ENCODE measurements around the gene TOR2A. TPM values are rescaled to one million over a fixed set of nuclear protein-coding genes. Genes with fewer than 3 reads are reported as not detected.

Gene TOR2A
- total and polyA plus RNA-seq, 10 donors = 16.8 to 36.5 (median 22.7) TPM

GRCh38 chr9:127693697-127694096, 41.4 kb downstream of the TOR2A start:
- 84 to 94% (median 90%) methylated on average over 4 of the region's 4 CpGs for WGBS, 5 donors
- H3K36me3 ChIP-seq = peaks cover 0 to 30% (median 6%) of the 10 kb centered on the region in 6 donors
- intact Hi-C loops (cut with DNase I; ENCODE audit: low total_unique reads) = no loop called here

GRCh38 chr9:127693143-127693542, 42.0 kb downstream of the TOR2A start:
- Histone ChIP-seq H3K4me3 (no peak overlapping the region), H3K27me3 (replicated peaks in 1 of 7) (no peaks in the 10 kb centered on the region), H3K9me3 (no peaks in the 10 kb centered on the region), H3K4me1 (peaks cover 0 to 6% (median 0%) of the 10 kb centered on the region in 6 donors), H3K27ac (no peak overlapping the region), H3K36me3 (peaks cover 0 to 30% (median 6%) of the 10 kb centered on the region in 6 donors)
- 87 to 90% (median 88%) methylated on average over 10 of the region's 10 CpGs for WGBS, 5 donors
- DNase-seq = no peak
- no peak for TF ChIP-seq POLR2AphosphoS5 (IDR thresholded peaks at IDR 0.05)
- intact Hi-C loops (cut with DNase I; ENCODE audit: low total_unique reads) = no loop called here

More at GRCh38 chr9:127693697-127694096, 41.4 kb downstream of the TOR2A start:
- H3K27me3 ChIP-seq (replicated peaks in 1 of 7) = no peaks in the 10 kb centered on the region
- H3K4me1 ChIP-seq = peaks cover 0 to 11% (median 2%) of the 10 kb centered on the region in 6 donors
- DNase-seq = no peak
- no peak overlapping the region for H3K4me3 ChIP-seq
- TF ChIP-seq POLR2AphosphoS5 (IDR thresholded peaks at IDR 0.05) (no peak), CTCF (IDR thresholded peaks at IDR 0.05 in 8 of 11, conservative IDR thresholded peaks at IDR 0.05 in 3 of 11) (no peak), POLR2A (IDR thresholded peaks at IDR 0.05) (no peak)
- H3K9me3 ChIP-seq = no peaks in the 10 kb centered on the region
- no peak overlapping the region for H3K27ac ChIP-seq

GRCh38 chr9:127692071-127692470, 43.0 kb downstream of the TOR2A start:
- H3K36me3 ChIP-seq = peaks cover 0 to 30% (median 6%) of the 10 kb centered on the region in 6 donors
- intact Hi-C loops (cut with DNase I; ENCODE audit: low total_unique reads) = no loop called here

GRCh38 chr9:127690735-127691134, 44.4 kb downstream of the TOR2A start:
- Histone ChIP-seq H3K9me3 (no peaks in the 10 kb centered on the region), H3K4me3 (no peak overlapping the region), H3K27me3 (replicated peaks in 1 of 7) (no peaks in the 10 kb centered on the region), H3K27ac (no peak overlapping the region), H3K4me1 (no peaks in the 10 kb centered on the region), H3K36me3 (peaks cover 0 to 39% (median 6%) of the 10 kb centered on the region in 6 donors)
- 90 to 96% (median 94%) methylated on average over 10 of the region's 10 CpGs for WGBS, 5 donors
- no peak for TF ChIP-seq POLR2AphosphoS5 (IDR thresholded peaks at IDR 0.05)
- no peak for TF ChIP-seq CTCF (IDR thresholded peaks at IDR 0.05 in 8 of 11, conservative IDR thresholded peaks at IDR 0.05 in 3 of 11)
- no peak for TF ChIP-seq POLR2A (IDR thresholded peaks at IDR 0.05)
- DNase-seq = no peak
- intact Hi-C loops (cut with DNase I; ENCODE audit: low total_unique reads) = no loop called here

More at GRCh38 chr9:127692071-127692470, 43.0 kb downstream of the TOR2A start:
- Histone ChIP-seq H3K4me1 (no peaks in the 10 kb centered on the region), H3K27me3 (replicated peaks in 1 of 7) (no peaks in the 10 kb centered on the region), H3K4me3 (no peak overlapping the region), H3K27ac (no peak overlapping the region), H3K9me3 (no peaks in the 10 kb centered on the region)
- 86 to 93% (median 91%) methylated on average over 20 of the region's 20 CpGs for WGBS, 5 donors
- no peak for TF ChIP-seq POLR2A (IDR thresholded peaks at IDR 0.05)
- TF ChIP-seq POLR2AphosphoS5 (IDR thresholded peaks at IDR 0.05) = no peak
- no peak for TF ChIP-seq CTCF (IDR thresholded peaks at IDR 0.05 in 8 of 11, conservative IDR thresholded peaks at IDR 0.05 in 3 of 11)
- DNase-seq = no peak

Data from spleen (tissue), 11 donors.